ENCODE measurements around the gene SOST. TPM values are rescaled to one million over a fixed set of nuclear protein-coding genes. Genes with fewer than 3 reads are reported as not detected.

The SOST gene
- total RNA-seq = not detected in 2 replicates

GRCh38 chr17:43758497-43759174, at the start of gene SOST:
Gene SOST (minus strand): TSS chr17:43758791. CDS start chr17:43758741, 50 bp downstream.

DNA sequence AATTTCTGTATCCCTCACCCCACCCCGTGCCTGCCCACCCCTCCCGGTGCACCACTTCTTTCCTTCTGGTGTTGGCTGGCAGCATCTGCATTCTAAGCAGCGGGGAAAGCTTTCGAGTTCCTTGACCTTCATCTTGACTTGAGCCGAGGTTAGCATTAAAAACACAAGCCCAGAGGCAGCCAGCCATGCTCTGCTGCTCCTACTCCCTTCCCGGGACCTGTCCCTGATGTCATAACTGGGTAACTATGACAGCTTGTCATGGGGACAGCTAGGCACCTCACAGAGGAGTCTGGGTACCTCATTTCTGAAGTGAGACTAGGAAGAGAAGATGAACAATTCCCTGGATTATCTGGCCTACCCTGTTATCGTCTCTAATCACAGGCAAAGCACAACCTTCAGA, 21.5 kb upstream of the SOST start, which contains the start of gene CFAP97D1:
Gene CFAP97D1 (plus strand): TSS at position 301 of the 400 bp plus-strand sequence. CDS start 28 bp downstream, at position 329.

GRCh38 chr17:43778337-43779144, 19.9 kb upstream of the SOST start, which contains the start of gene DUSP3:
Gene DUSP3 (minus strand): TSS chr17:43778977. CDS start chr17:43778924, 53 bp downstream.

Other genes starting within 250 kb of the SOST start
- 1.8 and 2.1 TPM in 2 replicates for gene ETV4, start 212.5 kb downstream of the SOST start, total RNA-seq
- gene MEOX1, start 96.9 kb downstream of the SOST start, total RNA-seq = 10.7 and 23.4 TPM in 2 replicates
- 35.8 and 90.5 TPM in 2 replicates for gene DUSP3, start 20.2 kb upstream of the SOST start, total RNA-seq
- under 0.01 TPM in 1 of 2 replicates, not detected in the other for gene CFAP97D1, start 21.6 kb upstream of the SOST start, total RNA-seq
- 3.4 and 6.3 TPM in 2 replicates for gene MPP3, start 74.4 kb upstream of the SOST start, total RNA-seq
- gene CD300LG, start 88.4 kb upstream of the SOST start, total RNA-seq = under 0.01 TPM in 2 replicates
- 0.16 and 1.1 TPM in 2 replicates for gene MPP2, start 148.7 kb upstream of the SOST start, total RNA-seq
- not detected in 2 replicates for gene PPY, start 183.7 kb upstream of the SOST start, total RNA-seq
- not detected in 2 replicates for gene PYY, start 195.1 kb upstream of the SOST start, total RNA-seq
- gene NAGS, start 245.8 kb upstream of the SOST start, total RNA-seq = 2.0 and 5.3 TPM in 2 replicates